OCI-LY7 (cell line): ENCODE measurements around the gene ABCB11.

Source experiments
- EZH2phosphoT487 ChIP-seq: fragments of 200-600 bp; sonication (generic); IDR thresholded peaks from 2 replicates; pipeline ENCODE4 v1.6.1; 2018; ENCODE audit warnings: low read depth, borderline replicate concordance, mild to moderate bottlenecking, mixed run types, antibody characterized with exemption, low read length, moderate library complexity, mixed read lengths
- TF ChIP-seq, protein P1 (sequence below): fragments of 200-600 bp; sonication (generic); conservative IDR thresholded peaks from 2 replicates; pipeline ENCODE4 v1.5.1; 2014; ENCODE audit warnings: mild to moderate bottlenecking, antibody characterized with exemption, low read length, moderate library complexity, mixed read lengths

DNA sequence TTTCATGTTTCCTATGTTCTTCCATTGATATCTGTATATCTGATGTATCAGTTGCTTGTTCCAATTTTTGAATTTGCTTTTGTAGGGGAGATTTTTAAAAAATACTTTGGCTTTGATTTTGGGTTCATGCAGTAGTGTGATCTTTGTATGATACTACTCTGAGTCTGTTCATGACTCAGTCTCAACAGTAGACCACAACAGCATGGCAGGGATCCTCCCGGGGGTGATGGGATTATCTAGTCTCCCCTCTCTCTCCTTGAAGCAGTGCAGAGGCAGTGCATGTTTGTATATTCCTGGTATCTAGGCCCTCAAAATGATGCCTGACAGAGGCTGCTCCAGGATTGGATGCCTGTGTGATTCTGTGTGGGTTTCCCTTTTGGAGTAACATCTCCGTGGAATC is 74.7 kb downstream of the ABCB11 start:
- TF ChIP-seq, protein P1, sequence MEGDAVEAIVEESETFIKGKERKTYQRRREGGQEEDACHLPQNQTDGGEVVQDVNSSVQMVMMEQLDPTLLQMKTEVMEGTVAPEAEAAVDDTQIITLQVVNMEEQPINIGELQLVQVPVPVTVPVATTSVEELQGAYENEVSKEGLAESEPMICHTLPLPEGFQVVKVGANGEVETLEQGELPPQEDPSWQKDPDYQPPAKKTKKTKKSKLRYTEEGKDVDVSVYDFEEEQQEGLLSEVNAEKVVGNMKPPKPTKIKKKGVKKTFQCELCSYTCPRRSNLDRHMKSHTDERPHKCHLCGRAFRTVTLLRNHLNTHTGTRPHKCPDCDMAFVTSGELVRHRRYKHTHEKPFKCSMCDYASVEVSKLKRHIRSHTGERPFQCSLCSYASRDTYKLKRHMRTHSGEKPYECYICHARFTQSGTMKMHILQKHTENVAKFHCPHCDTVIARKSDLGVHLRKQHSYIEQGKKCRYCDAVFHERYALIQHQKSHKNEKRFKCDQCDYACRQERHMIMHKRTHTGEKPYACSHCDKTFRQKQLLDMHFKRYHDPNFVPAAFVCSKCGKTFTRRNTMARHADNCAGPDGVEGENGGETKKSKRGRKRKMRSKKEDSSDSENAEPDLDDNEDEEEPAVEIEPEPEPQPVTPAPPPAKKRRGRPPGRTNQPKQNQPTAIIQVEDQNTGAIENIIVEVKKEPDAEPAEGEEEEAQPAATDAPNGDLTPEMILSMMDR: no peak
- no peak for TF ChIP-seq EZH2phosphoT487
